WTC11 (cell line): Measurements from ENCODE around the gene ATPAF2. TPM values are rescaled to one million over a fixed set of nuclear protein-coding genes. Genes with fewer than 3 reads are reported as not detected.
A peak's percentile ranks its signal among the peaks of the same experiment; 100 is the strongest.

Experiments used
- ATAC-seq: fragments of 200-7000 bp; cut with Tn5 transposase; 2 replicates; pipeline ENCODE4 v1.10.0; 2021; ENCODE audit warnings: mild to moderate bottlenecking, moderate library complexity
- CTCF ChIA-PET: fragments of 300-600 bp; sonication (Branson Sonifier 250); formaldehyde crosslinking; loops from one replicate; lab custom pipeline; 2021; ENCODE audit warnings: antibody characterized with exemption; lab: Charles Lee
- POLR2A ChIA-PET: fragments of 350-600 bp; sonication (Branson Sonifier 250); formaldehyde crosslinking; loops from one replicate; lab custom pipeline; 2021; ENCODE audit warnings: antibody characterized with exemption; lab: Charles Lee
- DNase-seq: peaks from one replicate; pipeline ENCODE4 v3.0.0; 2021; ENCODE audit warnings: low spot score
- H3K27ac Mint-ChIP-seq: 2 replicates; pipeline ENCODE4 v1.8.0; 2021; ENCODE audit warnings: mixed read lengths
- H3K27me3 Mint-ChIP-seq: 2 replicates; pipeline ENCODE4 v1.8.0; 2021; ENCODE audit warnings: low read depth, mild to moderate bottlenecking, moderate library complexity, mixed read lengths
- H3K36me3 Mint-ChIP-seq: 2 replicates; pipeline ENCODE4 v1.8.0; 2021; ENCODE audit warnings: mixed read lengths
- H3K4me1 Mint-ChIP-seq: 2 replicates; pipeline ENCODE4 v1.8.0; 2022; ENCODE audit warnings: mixed read lengths
- H3K4me3 Mint-ChIP-seq: 2 replicates; pipeline ENCODE4 v1.8.0; 2021; ENCODE audit warnings: mild to moderate bottlenecking, moderate library complexity, mixed read lengths
- H3K9me3 Mint-ChIP-seq: 2 replicates; pipeline ENCODE4 v1.8.0; 2021; ENCODE audit warnings: mixed read lengths
- AFF4 ChIP-seq: sonication (generic); formaldehyde crosslinking; IDR thresholded peaks from 2 replicates; pipeline ENCODE4 v1.8.1; 2023; ENCODE audit warnings: mild to moderate bottlenecking, missing genetic modification reagents, borderline replicate concordance
- AR ChIP-seq: fragments of 250-450 bp; sonication (Bioruptor Pico); IDR thresholded peaks from 2 replicates; pipeline ENCODE4 v1.9.0; 2021; ENCODE audit warnings: mild to moderate bottlenecking
- ATF3 ChIP-seq: sonication (generic); formaldehyde crosslinking; conservative IDR thresholded peaks from 2 replicates; pipeline ENCODE4 v1.8.1; 2022; ENCODE audit warnings: mild to moderate bottlenecking, missing genetic modification reagents
- CREB1 ChIP-seq: sonication (generic); formaldehyde crosslinking; IDR thresholded peaks from 2 replicates; pipeline ENCODE4 v1.8.0; 2023; ENCODE audit warnings: mild to moderate bottlenecking, missing genetic modification reagents
- E2F5 ChIP-seq: sonication (generic); formaldehyde crosslinking; IDR thresholded peaks from 2 replicates; pipeline ENCODE4 v1.8.1; 2022; ENCODE audit warnings: mild to moderate bottlenecking, moderate library complexity, missing genetic modification reagents
- JAZF1 ChIP-seq: fragments of 250-450 bp; sonication (Bioruptor Pico); IDR thresholded peaks from 2 replicates; pipeline ENCODE4 v1.9.0; 2021; ENCODE audit warnings: moderate library complexity, mild to moderate bottlenecking, inconsistent platforms
- MAX ChIP-seq: sonication (generic); formaldehyde crosslinking; IDR thresholded peaks from 2 replicates; pipeline ENCODE4 v1.8.0; 2022; ENCODE audit warnings: mild to moderate bottlenecking, missing genetic modification reagents
- NFE2L1 ChIP-seq: sonication (generic); formaldehyde crosslinking; IDR thresholded peaks from 2 replicates; pipeline ENCODE4 v1.8.1; 2023; ENCODE audit warnings: missing genetic modification reagents
- NR2C2 ChIP-seq: sonication (generic); formaldehyde crosslinking; IDR thresholded peaks from 2 replicates; pipeline ENCODE4 v1.8.0; 2022; ENCODE audit warnings: mild to moderate bottlenecking, missing genetic modification reagents
- RORB ChIP-seq: fragments of 250-450 bp; sonication (Bioruptor Pico); IDR thresholded peaks from 2 replicates; pipeline ENCODE4 v1.9.0; 2021; ENCODE audit warnings: mild to moderate bottlenecking
- SMAD3 ChIP-seq: sonication (generic); formaldehyde crosslinking; IDR thresholded peaks from 2 replicates; pipeline ENCODE4 v1.8.0; 2022; ENCODE audit warnings: missing genetic modification reagents, mild to moderate bottlenecking, borderline replicate concordance
- TEAD4 ChIP-seq: sonication (generic); formaldehyde crosslinking; IDR thresholded peaks from 2 replicates; pipeline ENCODE4 v1.8.0; 2022; ENCODE audit warnings: mild to moderate bottlenecking, missing genetic modification reagents
- ZMAT4 ChIP-seq: fragments of 250-450 bp; sonication (Bioruptor Pico); IDR thresholded peaks from 2 replicates; pipeline ENCODE4 v1.9.0; 2021; ENCODE audit warnings: mild to moderate bottlenecking
- ZNF121 ChIP-seq: sonication (generic); formaldehyde crosslinking; IDR thresholded peaks from 2 replicates; pipeline ENCODE4 v1.8.0; 2023; ENCODE audit warnings: missing genetic modification reagents
- ZNF281 ChIP-seq: sonication (generic); formaldehyde crosslinking; IDR thresholded peaks from 2 replicates; pipeline ENCODE4 v1.8.0; 2023; ENCODE audit warnings: mild to moderate bottlenecking, missing genetic modification reagents
- ZNF423 ChIP-seq: fragments of 250-450 bp; sonication (Bioruptor Pico); IDR thresholded peaks from 2 replicates; pipeline ENCODE4 v2.1.2; 2022; ENCODE audit warnings: mild to moderate bottlenecking, moderate library complexity
- total RNA-seq: library from RNA; stranded (reverse); gene quantifications from 3 replicates; pipeline ENCODE4 v1.2.3, GENCODE V29; 2021

Gene ATPAF2
- total RNA-seq, 1 experiment from 2014 or later = 33.5 TPM

GRCh38 chr17:17972126-17972951, 66.6 kb downstream of the ATPAF2 start, which contains the start of the genes DRC3 and TOM1L2 (continued):
- TF ChIP-seq AFF4 (CRISPR knock-in tag) = no peak
- no peak for TF ChIP-seq NR2C2 (CRISPR knock-in tag)
- TF ChIP-seq ZNF281 (CRISPR knock-in tag) = no peak
- TF ChIP-seq MAX (CRISPR knock-in tag) = 0 out of 2 replicates have a peak, but pooled peaks have one; percentile 25
- TF ChIP-seq SMAD3 = no peak
- no peak for TF ChIP-seq E2F5 (CRISPR knock-in tag)
- no peak for TF ChIP-seq RORB (CRISPR knock-in tag)
- TF ChIP-seq CREB1 (CRISPR knock-in tag) = no peak
- TF ChIP-seq JAZF1 (CRISPR knock-in tag) = no peak
- TF ChIP-seq AR (CRISPR knock-in tag) = no peak
- no peak for TF ChIP-seq ZMAT4 (CRISPR knock-in tag)

- no peak for DNase-seq
- H3K27ac Mint-ChIP-seq = no peak overlapping the region
- CTCF ChIA-PET = interaction anchor here (0.7 to 2.5 kb wide), 12 partner anchors 11 to 475 kb away, joined by 3 to 18 read pairs (median 4); partner anchors contain the start of gene RASD1
- POLR2A ChIA-PET = no interaction called here
- no peak for ATAC-seq
- H3K9me3 Mint-ChIP-seq = no peaks in the 10 kb centered on the region
- TF ChIP-seq ZNF423 (CRISPR knock-in tag) (no peak), ZNF121 (CRISPR knock-in tag) (no peak), TEAD4 (no peak), ATF3 (no peak), NFE2L1 (CRISPR knock-in tag) (no peak)
- no peaks in the 10 kb centered on the region for H3K36me3 Mint-ChIP-seq
- peak overlapping the region; percentile 65 for H3K4me3 Mint-ChIP-seq
- no peaks in the 10 kb centered on the region; the same call in 1 of the 2 replicates for H3K27me3 Mint-ChIP-seq
- H3K4me1 Mint-ChIP-seq = 0 out of 2 replicates have a peak, but pooled peaks cover 6% of the 10 kb centered on the region
These were observed 67.4 kb downstream of the ATPAF2 start for GRCh38 chr17:17971431-17972125.
